PC-3 (cell line): ENCODE results near the gene CCL1. TPM values are rescaled to one million over a fixed set of nuclear protein-coding genes. Genes with fewer than 3 reads are reported as not detected.

Experiments
- ATAC-seq: fragments of 200-7000 bp; cut with Tn5 transposase; 2 replicates; pipeline ENCODE4 v1.9.1; 2020; ENCODE audit warnings: mild to moderate bottlenecking, moderate library complexity
- BruUV-seq: library from RNA; stranded (reverse); fragments of 400-500 nt; replicated peaks from 2 replicates; lab custom pipeline; 2021; lab: Mats Ljungman, UMichigan
- CTCF ChIA-PET: fragments of 300-600 bp; sonication (Branson Sonifier 250); formaldehyde crosslinking; loops from one replicate; lab custom pipeline; 2022; ENCODE audit warnings: antibody characterized with exemption; lab: Charles Lee
- POLR2A ChIA-PET: fragments of 300-600 bp; sonication (Branson Sonifier 250); formaldehyde crosslinking; loops from one replicate; lab custom pipeline; 2022; ENCODE audit warnings: antibody characterized with exemption; ENCODE audit not compliant: unreplicated experiment; lab: Charles Lee
- DNase-seq: peaks from one replicate; pipeline ENCODE4 v3.0.0-alpha.2; 2015
- H2AFZ ChIP-seq: fragments of 300-600 bp; sonication (generic); 2 replicates; pipeline ENCODE4 v1.6.0; 2016; ENCODE audit warnings: antibody characterized with exemption, low read length
- H3F3A ChIP-seq: fragments of 300-600 bp; sonication (generic); one replicate; pipeline ENCODE4 v1.6.0; 2017; ENCODE audit warnings: antibody characterized with exemption, low read length, control low read depth, mild to moderate bottlenecking; ENCODE audit not compliant: unreplicated experiment
- H3K27ac ChIP-seq: fragments of 300-600 bp; sonication (generic); 2 replicates; pipeline ENCODE4 v1.5.1; 2016; ENCODE audit warnings: mild to moderate bottlenecking, low read length
- H3K27me3 ChIP-seq: fragments of 300-600 bp; sonication (generic); 2 replicates; pipeline ENCODE4 v1.6.1; 2016; ENCODE audit warnings: low read length, mixed read lengths
- H3K36me3 ChIP-seq: fragments of 300-600 bp; sonication (generic); 2 replicates; pipeline ENCODE4 v1.6.1; 2016; ENCODE audit warnings: low read depth, mixed run types, low read length, mixed read lengths
- H3K4me1 ChIP-seq: fragments of 300-600 bp; sonication (generic); 2 replicates; pipeline ENCODE4 v1.5.1; 2016; ENCODE audit warnings: low read length; ENCODE audit not compliant: insufficient read depth
- H3K4me2 ChIP-seq: fragments of 300-600 bp; sonication (generic); 2 replicates; pipeline ENCODE4 v1.6.0; 2016; ENCODE audit warnings: low read length
- H3K4me3 ChIP-seq: fragments of 300-600 bp; sonication (generic); 2 replicates; pipeline ENCODE4 v1.5.1; 2016; ENCODE audit warnings: mild to moderate bottlenecking, low read length, mixed read lengths
- H3K79me2 ChIP-seq: fragments of 300-600 bp; sonication (generic); 2 replicates; pipeline ENCODE4 v1.6.1; 2017; ENCODE audit warnings: low read length, mixed read lengths
- H3K9ac ChIP-seq: fragments of 300-600 bp; sonication (generic); 2 replicates; pipeline ENCODE4 v1.6.0; 2016; ENCODE audit warnings: mild to moderate bottlenecking, low read length
- H3K9me2 ChIP-seq: fragments of 300-600 bp; sonication (generic); replicated peaks from 2 replicates; pipeline ENCODE4 v1.6.1; 2016; ENCODE audit warnings: mixed run types, low read length, mixed read lengths
- H3K9me3 ChIP-seq: fragments of 300-600 bp; sonication (generic); 2 replicates; pipeline ENCODE4 v1.6.1; 2016; ENCODE audit warnings: low read length, mixed read lengths
- H4K20me1 ChIP-seq: fragments of 300-600 bp; sonication (generic); 2 replicates; pipeline ENCODE4 v1.6.1; 2016; ENCODE audit warnings: low read length, mixed read lengths
- CTCF ChIP-seq: fragments of 300-600 bp; sonication (generic); conservative IDR thresholded peaks from 2 replicates; pipeline ENCODE4 v1.5.1; 2017; ENCODE audit warnings: antibody characterized with exemption, low read depth, mild to moderate bottlenecking, low read length
- EZH2 ChIP-seq: fragments of 300-600 bp; sonication (generic); IDR thresholded peaks from one replicate; pipeline ENCODE4 v1.6.1; 2017; ENCODE audit warnings: antibody characterized with exemption, mild to moderate bottlenecking, low read length; ENCODE audit not compliant: unreplicated experiment
- EZH2phosphoT487 ChIP-seq: fragments of 300-600 bp; sonication (generic); IDR thresholded peaks from 2 replicates; pipeline ENCODE4 v1.6.1; 2018; ENCODE audit warnings: mild to moderate bottlenecking, antibody characterized with exemption, low read length, borderline replicate concordance
- intact Hi-C: fragments of 100-400 bp; cut with micrococcal nuclease; formaldehyde crosslinking; loops from 2 replicates; pipeline ENCODE4 v1.9.0; 2023
- total RNA-seq: library from RNA; depleted of rRNA; stranded (reverse); fragments of >200 nt; gene quantifications from 2 replicates; pipeline ENCODE4 v1.2.3, GENCODE V29; 2014

Gene CCL1
- total RNA-seq, 1 experiment from 2014 or later = not detected

- Histone ChIP-seq H3K4me2 (no peak overlapping the region), H3K27ac (no peak overlapping the region), H3F3A (no peaks in the 10 kb centered on the region), H3K36me3 (no peaks in the 10 kb centered on the region), H2AFZ (no peak overlapping the region), H3K4me1 (no peaks in the 10 kb centered on the region), H4K20me1 (no peaks in the 10 kb centered on the region), H3K9ac (no peak overlapping the region), H3K4me3 (no peak overlapping the region), H3K9me2 (no peaks in the 10 kb centered on the region), H3K27me3 (no peaks in the 10 kb centered on the region), H3K79me2 (no peaks in the 10 kb centered on the region), H3K9me3 (no peaks in the 10 kb centered on the region)
- intact Hi-C loops = no loop called here
- POLR2A ChIA-PET = no interaction called here
- TF ChIP-seq CTCF = no peak
- TF ChIP-seq EZH2phosphoT487 = no peak
- no peak for TF ChIP-seq EZH2
- DNase-seq = no peak
- BruUV-seq = no TSS peak
- ATAC-seq = no peak
- CTCF ChIA-PET = no interaction called here
These were observed 30.4 kb upstream of the CCL1 start for GRCh38 chr17:34393401-34393800.

GRCh38 chr17:34391241-34391640 lies 28.2 kb upstream of the CCL1 start:
- Histone ChIP-seq H3K4me1 (no peaks in the 10 kb centered on the region), H3K9me3 (no peaks in the 10 kb centered on the region), H3K9me2 (no peaks in the 10 kb centered on the region), H2AFZ (no peak overlapping the region), H3K79me2 (no peaks in the 10 kb centered on the region), H3F3A (no peaks in the 10 kb centered on the region), H4K20me1 (no peaks in the 10 kb centered on the region), H3K4me2 (no peak overlapping the region), H3K27me3 (no peaks in the 10 kb centered on the region), H3K36me3 (no peaks in the 10 kb centered on the region), H3K9ac (no peak overlapping the region), H3K4me3 (no peak overlapping the region), H3K27ac (no peak overlapping the region)
- TF ChIP-seq EZH2 (no peak), EZH2phosphoT487 (no peak), CTCF (no peak)
- ATAC-seq (no peak), DNase-seq (no peak)
- BruUV-seq = no TSS peak
- POLR2A ChIA-PET = no interaction called here
- CTCF ChIA-PET = no interaction called here
- intact Hi-C loops = no loop called here

- Histone ChIP-seq H3K4me3 (no peak overlapping the region), H2AFZ (no peak overlapping the region), H3K27ac (no peak overlapping the region), H3K36me3 (no peaks in the 10 kb centered on the region), H3F3A (no peaks in the 10 kb centered on the region), H3K9ac (no peak overlapping the region), H3K79me2 (no peaks in the 10 kb centered on the region), H3K4me2 (no peak overlapping the region), H3K9me3 (no peaks in the 10 kb centered on the region), H3K27me3 (no peaks in the 10 kb centered on the region), H3K4me1 (no peaks in the 10 kb centered on the region), H4K20me1 (no peaks in the 10 kb centered on the region), H3K9me2 (no peaks in the 10 kb centered on the region)
- intact Hi-C loops = no loop called here
- no peak for TF ChIP-seq EZH2phosphoT487
- TF ChIP-seq CTCF = no peak
- no peak for TF ChIP-seq EZH2
- no TSS peak for BruUV-seq
- no peak for ATAC-seq
- CTCF ChIA-PET = no interaction called here
- no peak for DNase-seq
- POLR2A ChIA-PET = no interaction called here
These were observed 27.6 kb upstream of the CCL1 start for GRCh38 chr17:34390649-34391048.
